Endodermal cell (in vitro differentiated cells): ENCODE measurements around the gene NDUFA8. TPM values are rescaled to one million over a fixed set of nuclear protein-coding genes. Genes with fewer than 3 reads are reported as not detected.

Source experiments
- DNase-seq: peaks from one replicate; pipeline ENCODE4 v3.0.0-alpha.2; 2017
- H3K27ac ChIP-seq: 2 replicates; pipeline ENCODE4 v1.5.1; 2013; ENCODE audit warnings: mild to moderate bottlenecking, low read depth, low read length, moderate library complexity
- H3K27me3 ChIP-seq: 2 replicates; pipeline ENCODE4 v1.6.1; 2013; ENCODE audit warnings: mild to moderate bottlenecking, low read length, moderate library complexity; ENCODE audit not compliant: insufficient read depth, control insufficient read depth, poor library complexity, severe bottlenecking
- H3K36me3 ChIP-seq: 2 replicates; pipeline ENCODE4 v1.7.0; 2013; ENCODE audit warnings: mild to moderate bottlenecking, low read length, moderate library complexity; ENCODE audit not compliant: control insufficient read depth, insufficient read depth
- H3K4me1 ChIP-seq: one replicate; pipeline ENCODE4 v1.7.0; 2013; ENCODE audit warnings: low read length; ENCODE audit not compliant: control insufficient read depth, insufficient read depth
- H3K4me3 ChIP-seq: 2 replicates; pipeline ENCODE4 v1.5.1; 2013; ENCODE audit warnings: mild to moderate bottlenecking, low read length, moderate library complexity
- H3K9ac ChIP-seq: 2 replicates; pipeline ENCODE4 v1.6.1; 2013; ENCODE audit warnings: mild to moderate bottlenecking, low read length, moderate library complexity; ENCODE audit not compliant: poor library complexity, severe bottlenecking; ENCODE audit errors: extremely low read depth
- H3K9me3 ChIP-seq: 2 replicates; pipeline ENCODE4 v1.6.1; 2013; ENCODE audit warnings: mild to moderate bottlenecking, low read length, moderate library complexity; ENCODE audit not compliant: control insufficient read depth
- H3K27ac Mint-ChIP-seq: 2 replicates; pipeline ENCODE4 v1.8.0; 2020; ENCODE audit warnings: mixed read lengths
- H3K27me3 Mint-ChIP-seq: 2 replicates; pipeline ENCODE4 v1.8.0; 2021; ENCODE audit warnings: mild to moderate bottlenecking, mixed read lengths; ENCODE audit not compliant: insufficient read depth
- H3K36me3 Mint-ChIP-seq: 2 replicates; pipeline ENCODE4 v1.8.0; 2020; ENCODE audit warnings: low read depth, mixed read lengths
- H3K4me1 Mint-ChIP-seq: 2 replicates; pipeline ENCODE4 v1.8.0; 2020; ENCODE audit warnings: mixed read lengths
- H3K4me3 Mint-ChIP-seq: 2 replicates; pipeline ENCODE4 v1.8.0; 2020; ENCODE audit warnings: mild to moderate bottlenecking, moderate library complexity, mixed read lengths
- H3K9me3 Mint-ChIP-seq: 2 replicates; pipeline ENCODE4 v1.8.0; 2020; ENCODE audit warnings: mild to moderate bottlenecking, mixed read lengths
- WGBS, 2 experiments: methylation state at CpG; one replicate each; pipeline versions ENCODE4 v1.1.5 to v1.1.7; 2013; ENCODE audit warnings: missing lambda C conversion rate in 2 of 2, mixed read lengths in 1 of 2; ENCODE audit not compliant: insufficient coverage in 1 of 2, insufficient read length in 1 of 2; 5-methylcytosine and 5-hydroxymethylcytosine counted together
- total RNA-seq, 2 donors: library from RNA; stranded (reverse); fragmentation: NEBNext Ultra II Directional in 1 of 2; extraction: Animal tissue kit (Norgen Biotek cat#: 25700) in 1 of 2; gene quantifications; 2 replicates in 1 of 2; 3 replicates in 1 of 2; pipeline ENCODE4 v1.2.1, GENCODE V29; 2021
- TF ChIP-seq, protein P1 (sequence below): fragments of 200-600 bp; sonication (generic); conservative IDR thresholded peaks from 2 replicates; pipeline ENCODE4 v1.5.0; 2021; ENCODE audit warnings: antibody characterized with exemption, mild to moderate bottlenecking

Gene NDUFA8
- total RNA-seq, 2 donors from 2014 or later, result 65.8 to 67.8 TPM

DNA sequence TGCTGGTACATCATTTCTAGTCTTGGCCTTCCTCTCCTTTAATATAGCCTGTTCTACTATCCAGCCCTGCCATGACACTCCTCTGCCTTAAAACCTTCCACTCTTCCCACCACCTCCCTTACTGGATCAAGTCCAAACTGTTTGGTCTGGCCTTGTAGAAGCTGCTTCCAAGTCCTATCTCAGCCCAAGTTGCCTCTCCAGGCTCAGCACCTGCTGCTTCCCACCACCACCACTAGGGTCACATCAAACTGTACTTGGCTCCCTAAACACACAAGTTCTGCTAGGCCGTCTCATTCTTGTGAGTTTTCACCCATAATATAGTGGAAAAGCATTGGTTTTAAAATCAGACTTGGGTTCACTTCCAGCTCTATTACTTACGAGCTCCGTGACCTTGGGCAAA lies 1.4 kb downstream of the NDUFA8 start:
- H3K27me3 Mint-ChIP-seq, result peaks cover 8% of the 10 kb centered on the region
- H3K36me3 ChIP-seq, result peaks cover 3% of the 10 kb centered on the region
- WGBS, 2 experiments, result 73% methylated on average over 3 of the region's 3 CpGs; no CpG with 5 or more reads in 1 of the 2 experiments
- H3K27me3 ChIP-seq, result peaks cover 2% of the 10 kb centered on the region
- no peak overlapping the region for H3K27ac Mint-ChIP-seq
- peak; percentile 86 for DNase-seq
- no peak overlapping the region for H3K27ac ChIP-seq
- peaks cover 8% of the 10 kb centered on the region for H3K4me1 Mint-ChIP-seq
- peaks cover 8% of the 10 kb centered on the region for H3K9me3 ChIP-seq
- peaks cover 1% of the 10 kb centered on the region for H3K36me3 Mint-ChIP-seq
- no peaks in the 10 kb centered on the region for H3K4me1 ChIP-seq
- no peak overlapping the region for H3K9ac ChIP-seq
- TF ChIP-seq, protein P1, sequence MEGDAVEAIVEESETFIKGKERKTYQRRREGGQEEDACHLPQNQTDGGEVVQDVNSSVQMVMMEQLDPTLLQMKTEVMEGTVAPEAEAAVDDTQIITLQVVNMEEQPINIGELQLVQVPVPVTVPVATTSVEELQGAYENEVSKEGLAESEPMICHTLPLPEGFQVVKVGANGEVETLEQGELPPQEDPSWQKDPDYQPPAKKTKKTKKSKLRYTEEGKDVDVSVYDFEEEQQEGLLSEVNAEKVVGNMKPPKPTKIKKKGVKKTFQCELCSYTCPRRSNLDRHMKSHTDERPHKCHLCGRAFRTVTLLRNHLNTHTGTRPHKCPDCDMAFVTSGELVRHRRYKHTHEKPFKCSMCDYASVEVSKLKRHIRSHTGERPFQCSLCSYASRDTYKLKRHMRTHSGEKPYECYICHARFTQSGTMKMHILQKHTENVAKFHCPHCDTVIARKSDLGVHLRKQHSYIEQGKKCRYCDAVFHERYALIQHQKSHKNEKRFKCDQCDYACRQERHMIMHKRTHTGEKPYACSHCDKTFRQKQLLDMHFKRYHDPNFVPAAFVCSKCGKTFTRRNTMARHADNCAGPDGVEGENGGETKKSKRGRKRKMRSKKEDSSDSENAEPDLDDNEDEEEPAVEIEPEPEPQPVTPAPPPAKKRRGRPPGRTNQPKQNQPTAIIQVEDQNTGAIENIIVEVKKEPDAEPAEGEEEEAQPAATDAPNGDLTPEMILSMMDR, result peak; percentile 78
- H3K4me3 ChIP-seq, result no peak overlapping the region
- H3K9me3 Mint-ChIP-seq, result peaks cover 12% of the 10 kb centered on the region
- H3K4me3 Mint-ChIP-seq, result no peak overlapping the region

DNA sequence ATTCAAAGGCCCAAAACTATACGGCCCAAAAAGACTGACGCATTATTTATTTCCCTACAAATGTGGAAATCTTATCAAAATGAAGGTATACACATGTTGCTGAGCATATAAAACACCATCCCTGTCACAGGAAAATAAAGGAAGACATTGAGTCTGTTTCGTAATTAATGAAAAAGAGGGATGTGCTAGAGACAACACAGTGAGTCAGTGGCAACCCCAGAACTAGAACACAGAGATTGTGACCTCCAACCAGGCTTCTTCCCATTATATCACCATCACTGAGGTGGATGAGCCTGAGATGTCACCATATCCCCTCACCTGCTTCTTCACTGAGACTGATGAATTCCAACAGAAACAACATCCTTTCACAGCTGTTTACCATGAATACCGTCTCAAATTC lies 3.8 kb downstream of the NDUFA8 start:
- Histone ChIP-seq H3K27ac (no peak overlapping the region), H3K36me3 (peaks cover 18% of the 10 kb centered on the region), H3K27me3 (no peaks in the 10 kb centered on the region), H3K9ac (no peak overlapping the region), H3K9me3 (no peaks in the 10 kb centered on the region), H3K4me1 (no peaks in the 10 kb centered on the region), H3K4me3 (no peak overlapping the region)
- Mint-ChIP-seq H3K27ac (no peak overlapping the region), H3K27me3 (no peaks in the 10 kb centered on the region), H3K4me1 (peaks cover 14% of the 10 kb centered on the region), H3K4me3 (no peak overlapping the region), H3K36me3 (peaks cover 6% of the 10 kb centered on the region), H3K9me3 (no peaks in the 10 kb centered on the region)
- TF ChIP-seq, protein P1, result no peak
- DNase-seq, result no peak
- 93 to 94% methylated on average over 3 to 4 of the region's 4 CpGs for WGBS, 2 experiments

- peaks cover 34% of the 10 kb centered on the region for H3K36me3 Mint-ChIP-seq
- no peaks in the 10 kb centered on the region for H3K9me3 Mint-ChIP-seq
- Histone ChIP-seq H3K4me1 (no peaks in the 10 kb centered on the region), H3K9ac (no peak overlapping the region), H3K27me3 (no peaks in the 10 kb centered on the region), H3K36me3 (peaks cover 58% of the 10 kb centered on the region), H3K9me3 (peaks cover 3% of the 10 kb centered on the region), H3K27ac (no peak overlapping the region), H3K4me3 (no peak overlapping the region)
- H3K27me3 Mint-ChIP-seq, result no peaks in the 10 kb centered on the region
- H3K4me1 Mint-ChIP-seq, result peaks cover 13% of the 10 kb centered on the region
- H3K4me3 Mint-ChIP-seq, result no peak overlapping the region
- WGBS, 2 experiments, result 96 to 100% methylated on average over 4 of the region's 4 CpGs
- H3K27ac Mint-ChIP-seq, result no peak overlapping the region
- TF ChIP-seq, protein P1, result peak; percentile 45
- DNase-seq, result no peak
Measured at GRCh38 chr9:122151267-122151828, 8.2 kb downstream of the NDUFA8 start.
